ENCODE measurements around the gene PLAC9. TPM values are rescaled to one million over a fixed set of nuclear protein-coding genes. Genes with fewer than 3 reads are reported as not detected.

The PLAC9 gene
- total RNA-seq, 4 donors from 2014 or later, result 1.7 to 6.6 (median 5.7) TPM; not detected in 1

GRCh38 chr10:80100116-80100515 is 32.4 kb upstream of the PLAC9 start:
- intact Hi-C loops (cut with DNase I; ENCODE audit: low total_unique reads) (no loop called here), in situ Hi-C loops (cut with MboI; ENCODE audit: low pct_ligation_motif_present in 1 of 4, low pct_unique_long_range_greater_than_20kb in 1 of 4, low sequenced_read_pairs in 3 of 4) (loop anchor here in 1 of 4 donors (25.0 kb wide), 1 partner anchor 88 kb away; no protein-coding TSS in a partner anchor)
- DNase-seq, result no peak
- H3K27ac ChIP-seq, result no peak overlapping the region
- no peaks in the 10 kb centered on the region for H3K36me3 ChIP-seq
- H3K4me1 ChIP-seq, result no peaks in the 10 kb centered on the region
- no peaks in the 10 kb centered on the region for H3K9me3 ChIP-seq
- 90 to 95% methylated on average over 4 to 9 of the region's 9 CpGs for WGBS, 2 donors (ENCODE audit: low coverage in 1 of 2)
- no peak overlapping the region for H3K4me3 ChIP-seq
- H3K27me3 ChIP-seq, result no peaks in the 10 kb centered on the region
- TF ChIP-seq EP300 (IDR thresholded peaks at IDR 0.05; ENCODE audit: low read depth) (no peak), CTCF (IDR thresholded peaks at IDR 0.05) (no peak), POLR2AphosphoS5 (IDR thresholded peaks at IDR 0.05) (no peak)

GRCh38 chr10:80100861-80101695 is 31.5 kb upstream of the PLAC9 start:
- intact Hi-C loops (cut with DNase I; ENCODE audit: low total_unique reads) (no loop called here), in situ Hi-C loops (cut with MboI; ENCODE audit: low pct_ligation_motif_present in 1 of 4, low pct_unique_long_range_greater_than_20kb in 1 of 4, low sequenced_read_pairs in 3 of 4) (loop anchor here in 1 of 4 donors (25.0 kb wide), 1 partner anchor 89 kb away; no protein-coding TSS in a partner anchor)
- 83 to 92% methylated on average over 9 to 15 of the region's 15 CpGs for WGBS, 2 donors (ENCODE audit: low coverage in 1 of 2)
- no peaks in the 10 kb centered on the region for H3K9me3 ChIP-seq
- no peak overlapping the region for H3K4me3 ChIP-seq
- TF ChIP-seq EP300 (IDR thresholded peaks at IDR 0.05; ENCODE audit: low read depth), result no peak
- no peak for TF ChIP-seq POLR2A (IDR thresholded peaks at IDR 0.05)
- no peak for TF ChIP-seq CTCF (IDR thresholded peaks at IDR 0.05)
- TF ChIP-seq POLR2AphosphoS5 (IDR thresholded peaks at IDR 0.05), result no peak
- H3K27ac ChIP-seq, result no peak overlapping the region
- H3K36me3 ChIP-seq, result no peaks in the 10 kb centered on the region
- no peaks in the 10 kb centered on the region for H3K27me3 ChIP-seq
- no peak for DNase-seq
- no peaks in the 10 kb centered on the region for H3K4me1 ChIP-seq

- DNase-seq, result no peak
- H3K4me1 ChIP-seq, result no peaks in the 10 kb centered on the region
- TF ChIP-seq POLR2A (IDR thresholded peaks at IDR 0.05) (no peak), CTCF (IDR thresholded peaks at IDR 0.05) (no peak), POLR2AphosphoS5 (IDR thresholded peaks at IDR 0.05) (no peak), EP300 (IDR thresholded peaks at IDR 0.05; ENCODE audit: low read depth) (no peak)
- H3K4me3 ChIP-seq, result no peak overlapping the region
- H3K27me3 ChIP-seq, result no peaks in the 10 kb centered on the region
- H3K9me3 ChIP-seq, result peaks cover 7 to 16% of the 10 kb centered on the region in 2 donors
- H3K27ac ChIP-seq, result peak overlapping the region in 2 of 4 donors; percentile 3 to 31
- no peaks in the 10 kb centered on the region for H3K36me3 ChIP-seq
- in situ Hi-C loops (cut with MboI; ENCODE audit: low pct_ligation_motif_present in 1 of 4, low pct_unique_long_range_greater_than_20kb in 1 of 4, low sequenced_read_pairs in 3 of 4) (loop anchor here in 1 of 4 donors (25.0 kb wide), 1 partner anchor 92 kb away; no protein-coding TSS in a partner anchor), intact Hi-C loops (cut with DNase I; ENCODE audit: low total_unique reads) (no loop called here)
- 3 to 41% methylated on average over 3 to 10 of the region's 10 CpGs for WGBS, 2 donors (ENCODE audit: low coverage in 1 of 2)
Observed at GRCh38 chr10:80104066-80104926, 28.2 kb upstream of the PLAC9 start.

Data from transverse colon (tissue), 4 donors.